ENCODE results near the gene RBMS3. TPM values are rescaled to one million over a fixed set of nuclear protein-coding genes. Genes with fewer than 3 reads are reported as not detected.

The RBMS3 gene
- total and polyA plus RNA-seq, 2 experiments from 2014 or later = 34.9 to 37.1 TPM

DNA sequence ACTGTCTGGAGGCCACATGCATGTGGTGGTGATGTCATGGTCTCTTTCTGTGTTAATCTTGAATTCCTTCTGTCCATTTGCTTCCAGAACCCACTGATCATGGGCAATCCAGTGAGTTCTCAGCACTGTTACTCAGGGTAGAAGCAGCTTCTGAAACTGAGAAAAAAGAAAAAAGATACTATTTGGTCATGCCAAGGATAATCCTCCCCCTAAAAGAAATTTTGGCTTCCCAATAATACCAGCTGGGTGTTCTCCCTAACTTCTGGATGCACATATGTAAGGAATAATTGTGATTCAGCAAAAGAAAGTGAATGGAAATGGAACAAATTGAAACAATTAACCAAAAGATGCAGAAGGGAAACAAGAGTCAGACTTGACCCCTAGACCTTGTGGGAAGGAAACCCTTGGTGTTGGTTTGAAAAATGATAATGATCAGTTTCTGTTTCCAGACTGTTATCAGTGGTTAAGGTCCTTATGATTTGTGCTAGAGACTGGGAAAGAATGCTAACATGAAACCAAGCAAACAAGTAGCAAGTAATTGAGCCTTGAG is 92.3 kb downstream of the RBMS3 start:
- Histone ChIP-seq H4K20me1 (ENCODE audit: insufficient read depth, poor library complexity, severe bottlenecking) (no peaks in the 10 kb centered on the region), H3K27ac (no peak overlapping the region), H3K36me3 (replicated peaks; ENCODE audit: insufficient read depth, low read depth) (no peaks in the 10 kb centered on the region), H3K9me3 (ENCODE audit: low read depth) (no peaks in the 10 kb centered on the region), H3K4me2 (no peak overlapping the region), H3K9me2 (replicated peaks; ENCODE audit: insufficient read depth) (no peaks in the 10 kb centered on the region), H2AFZ (no peak overlapping the region), H3K27me3 (no peaks in the 10 kb centered on the region), H3K4me3 (no peak overlapping the region), H3K79me2 (peaks cover 45% of the 10 kb centered on the region), H3K4me1 (ENCODE audit: insufficient read depth) (no peaks in the 10 kb centered on the region)
- no peak for DNase-seq (ENCODE audit: low spot score)
- TF ChIP-seq EZH2phosphoT487 (IDR thresholded peaks at IDR 0.05; ENCODE audit: low read depth, severe bottlenecking, unreplicated experiment) = no peak
- TF ChIP-seq EZH2 (IDR thresholded peaks at IDR 0.05; ENCODE audit: borderline replicate concordance) = no peak
- TF ChIP-seq, protein P1, sequence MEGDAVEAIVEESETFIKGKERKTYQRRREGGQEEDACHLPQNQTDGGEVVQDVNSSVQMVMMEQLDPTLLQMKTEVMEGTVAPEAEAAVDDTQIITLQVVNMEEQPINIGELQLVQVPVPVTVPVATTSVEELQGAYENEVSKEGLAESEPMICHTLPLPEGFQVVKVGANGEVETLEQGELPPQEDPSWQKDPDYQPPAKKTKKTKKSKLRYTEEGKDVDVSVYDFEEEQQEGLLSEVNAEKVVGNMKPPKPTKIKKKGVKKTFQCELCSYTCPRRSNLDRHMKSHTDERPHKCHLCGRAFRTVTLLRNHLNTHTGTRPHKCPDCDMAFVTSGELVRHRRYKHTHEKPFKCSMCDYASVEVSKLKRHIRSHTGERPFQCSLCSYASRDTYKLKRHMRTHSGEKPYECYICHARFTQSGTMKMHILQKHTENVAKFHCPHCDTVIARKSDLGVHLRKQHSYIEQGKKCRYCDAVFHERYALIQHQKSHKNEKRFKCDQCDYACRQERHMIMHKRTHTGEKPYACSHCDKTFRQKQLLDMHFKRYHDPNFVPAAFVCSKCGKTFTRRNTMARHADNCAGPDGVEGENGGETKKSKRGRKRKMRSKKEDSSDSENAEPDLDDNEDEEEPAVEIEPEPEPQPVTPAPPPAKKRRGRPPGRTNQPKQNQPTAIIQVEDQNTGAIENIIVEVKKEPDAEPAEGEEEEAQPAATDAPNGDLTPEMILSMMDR (IDR thresholded peaks at IDR 0.05; ENCODE audit: poor library complexity) = no peak

DNA sequence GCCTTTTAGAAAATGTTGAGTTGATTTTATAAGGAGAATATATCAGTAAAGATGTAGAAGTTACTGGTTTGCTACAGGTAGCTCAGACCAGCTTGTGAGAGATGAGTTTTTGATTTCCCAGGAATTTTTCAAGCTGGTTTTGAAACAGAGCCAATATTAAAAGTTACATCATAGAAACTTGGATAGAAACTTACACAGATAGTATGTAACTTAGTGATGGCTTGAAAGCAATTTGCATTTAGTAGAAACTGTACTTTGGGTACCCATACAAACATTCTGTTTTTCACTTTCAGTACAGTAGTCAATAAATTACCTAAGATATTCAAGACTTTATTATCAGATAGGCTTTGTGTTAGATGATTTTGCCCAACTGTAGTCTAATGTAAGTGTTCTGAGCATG is 93.4 kb downstream of the RBMS3 start:
- DNase-seq (ENCODE audit: low spot score) = no peak
- no peak overlapping the region for H3K4me3 ChIP-seq
- no peaks in the 10 kb centered on the region for H4K20me1 ChIP-seq (ENCODE audit: insufficient read depth, poor library complexity, severe bottlenecking)
- no peak overlapping the region for H2AFZ ChIP-seq
- H3K4me1 ChIP-seq (ENCODE audit: insufficient read depth) = no peaks in the 10 kb centered on the region
- H3K36me3 ChIP-seq (replicated peaks; ENCODE audit: insufficient read depth, low read depth) = no peaks in the 10 kb centered on the region
- no peak overlapping the region for H3K4me2 ChIP-seq
- TF ChIP-seq, protein P1 (IDR thresholded peaks at IDR 0.05; ENCODE audit: poor library complexity) = no peak
- TF ChIP-seq EZH2 (IDR thresholded peaks at IDR 0.05; ENCODE audit: borderline replicate concordance) (no peak), EZH2phosphoT487 (IDR thresholded peaks at IDR 0.05; ENCODE audit: low read depth, severe bottlenecking, unreplicated experiment) (no peak)
- H3K9me2 ChIP-seq (replicated peaks; ENCODE audit: insufficient read depth) = no peaks in the 10 kb centered on the region
- no peaks in the 10 kb centered on the region for H3K27me3 ChIP-seq
- no peaks in the 10 kb centered on the region for H3K9me3 ChIP-seq (ENCODE audit: low read depth)
- no peak overlapping the region for H3K27ac ChIP-seq
- H3K79me2 ChIP-seq = peaks cover 36% of the 10 kb centered on the region

DNA sequence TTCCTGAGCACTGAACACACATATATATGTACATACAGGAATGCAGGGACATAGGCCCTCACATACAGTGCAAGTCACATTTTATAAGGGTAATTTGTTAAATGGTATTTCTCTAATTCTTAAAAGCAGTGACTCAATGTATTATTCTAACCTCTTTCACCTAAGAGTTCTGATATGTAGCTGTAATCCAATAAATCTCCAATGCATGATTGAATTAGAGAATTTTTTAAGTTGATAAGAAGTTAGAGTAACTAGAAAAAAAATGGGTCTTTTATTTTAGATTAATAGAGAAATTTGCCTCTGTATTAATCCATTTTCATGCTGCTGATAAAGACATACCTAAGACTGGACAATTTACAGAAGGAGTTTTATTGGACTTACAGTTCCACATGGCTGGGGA is 98.2 kb downstream of the RBMS3 start:
- H4K20me1 ChIP-seq (ENCODE audit: insufficient read depth, poor library complexity, severe bottlenecking) = no peaks in the 10 kb centered on the region
- no peak overlapping the region for H3K27ac ChIP-seq
- no peak overlapping the region for H2AFZ ChIP-seq
- H3K9me2 ChIP-seq (replicated peaks; ENCODE audit: insufficient read depth) = no peaks in the 10 kb centered on the region
- no peaks in the 10 kb centered on the region for H3K36me3 ChIP-seq (replicated peaks; ENCODE audit: insufficient read depth, low read depth)
- TF ChIP-seq EZH2phosphoT487 (IDR thresholded peaks at IDR 0.05; ENCODE audit: low read depth, severe bottlenecking, unreplicated experiment) (no peak), EZH2 (IDR thresholded peaks at IDR 0.05; ENCODE audit: borderline replicate concordance) (no peak)
- TF ChIP-seq, protein P1 (IDR thresholded peaks at IDR 0.05; ENCODE audit: poor library complexity) = no peak
- no peaks in the 10 kb centered on the region for H3K4me1 ChIP-seq (ENCODE audit: insufficient read depth)
- no peak overlapping the region for H3K4me3 ChIP-seq
- H3K4me2 ChIP-seq = no peak overlapping the region
- no peaks in the 10 kb centered on the region for H3K9me3 ChIP-seq (ENCODE audit: low read depth)
- H3K27me3 ChIP-seq = no peaks in the 10 kb centered on the region
- H3K79me2 ChIP-seq = peaks cover 28% of the 10 kb centered on the region
- DNase-seq (ENCODE audit: low spot score) = no peak

DNA sequence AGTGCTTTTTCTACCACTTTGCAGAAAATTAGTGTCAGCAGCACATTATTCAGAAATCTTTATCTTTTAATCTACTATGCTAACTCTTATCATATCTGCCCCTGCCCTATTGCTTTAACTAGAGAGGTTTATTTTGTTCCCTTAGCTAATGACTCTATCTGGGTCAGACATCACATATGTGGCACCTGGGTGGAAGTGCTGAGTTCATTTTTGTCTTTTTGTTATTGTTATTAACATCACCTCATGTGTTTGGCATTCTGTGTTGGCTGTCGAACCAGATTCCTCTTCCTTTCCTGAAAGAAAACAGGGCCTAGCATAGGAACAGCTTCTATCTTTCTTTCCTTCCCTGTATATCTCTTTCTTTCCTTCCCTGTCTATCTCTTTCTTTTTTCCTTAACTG is 100.7 kb downstream of the RBMS3 start:
- Histone ChIP-seq H3K9me2 (replicated peaks; ENCODE audit: insufficient read depth) (no peaks in the 10 kb centered on the region), H3K9me3 (ENCODE audit: low read depth) (no peaks in the 10 kb centered on the region), H4K20me1 (ENCODE audit: insufficient read depth, poor library complexity, severe bottlenecking) (no peaks in the 10 kb centered on the region), H3K27me3 (no peaks in the 10 kb centered on the region), H3K79me2 (peaks cover 22% of the 10 kb centered on the region), H3K36me3 (replicated peaks; ENCODE audit: insufficient read depth, low read depth) (no peaks in the 10 kb centered on the region), H3K4me1 (ENCODE audit: insufficient read depth) (peaks cover 9% of the 10 kb centered on the region), H3K4me3 (no peak overlapping the region), H2AFZ (no peak overlapping the region), H3K4me2 (no peak overlapping the region), H3K27ac (peak overlapping the region; percentile 26)
- TF ChIP-seq, protein P1 (IDR thresholded peaks at IDR 0.05; ENCODE audit: poor library complexity) = no peak
- TF ChIP-seq EZH2 (IDR thresholded peaks at IDR 0.05; ENCODE audit: borderline replicate concordance) = no peak
- no peak for TF ChIP-seq EZH2phosphoT487 (IDR thresholded peaks at IDR 0.05; ENCODE audit: low read depth, severe bottlenecking, unreplicated experiment)
- whole genome bisulfite sequencing (ENCODE audit: low lambda C conversion rate, missing lambda C conversion rate) = 85% methylated on average over 1 of the region's 1 CpG
- DNase-seq (ENCODE audit: low spot score) = no peak

All from hepatocyte (in vitro differentiated cells).